Measurements from ENCODE around the gene ARSG. TPM values are rescaled to one million over a fixed set of nuclear protein-coding genes. Genes with fewer than 3 reads are reported as not detected.
A peak's percentile ranks its signal among the peaks of the same experiment; 100 is the strongest.

The ARSG gene
- total RNA-seq, 2 donors from 2014 or later, result 3.1 to 3.6 TPM

DNA sequence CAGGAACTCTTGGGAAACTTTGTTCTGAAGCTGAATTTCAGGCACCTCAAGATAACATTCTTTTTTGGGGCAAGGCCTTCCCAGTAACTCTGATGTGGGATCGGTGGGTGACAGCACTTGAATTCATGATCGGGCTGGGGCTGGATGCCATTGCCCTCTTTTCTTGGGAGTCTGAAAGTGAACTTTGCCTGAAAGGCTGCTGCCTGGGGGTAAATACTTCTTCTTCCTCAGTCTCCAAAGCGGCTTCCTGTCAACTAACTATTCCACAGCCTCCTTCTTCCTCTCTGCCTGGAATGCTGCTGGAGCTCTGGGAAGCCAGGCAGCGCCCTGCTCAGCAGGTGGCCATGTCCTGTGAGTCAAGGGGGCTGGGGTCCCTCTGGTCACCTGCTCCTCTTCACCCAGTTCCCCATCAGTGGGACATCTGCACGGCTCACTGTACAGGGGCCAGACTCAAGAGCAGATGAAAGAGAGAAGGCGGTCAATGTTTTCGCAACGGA is 86.5 kb downstream of the ARSG start:
- Histone ChIP-seq H3K36me3 (no peaks in the 10 kb centered on the region), H3K9me3 (no peaks in the 10 kb centered on the region), H3K27ac (peak overlapping the region; percentile 92 to 97), H3K4me3 (peak overlapping the region in 1 of 2 donors; percentile 21), H3K27me3 (no peaks in the 10 kb centered on the region), H3K4me1 (peaks cover 4 to 33% of the 10 kb centered on the region in 2 donors)
- TF ChIP-seq, protein P1, sequence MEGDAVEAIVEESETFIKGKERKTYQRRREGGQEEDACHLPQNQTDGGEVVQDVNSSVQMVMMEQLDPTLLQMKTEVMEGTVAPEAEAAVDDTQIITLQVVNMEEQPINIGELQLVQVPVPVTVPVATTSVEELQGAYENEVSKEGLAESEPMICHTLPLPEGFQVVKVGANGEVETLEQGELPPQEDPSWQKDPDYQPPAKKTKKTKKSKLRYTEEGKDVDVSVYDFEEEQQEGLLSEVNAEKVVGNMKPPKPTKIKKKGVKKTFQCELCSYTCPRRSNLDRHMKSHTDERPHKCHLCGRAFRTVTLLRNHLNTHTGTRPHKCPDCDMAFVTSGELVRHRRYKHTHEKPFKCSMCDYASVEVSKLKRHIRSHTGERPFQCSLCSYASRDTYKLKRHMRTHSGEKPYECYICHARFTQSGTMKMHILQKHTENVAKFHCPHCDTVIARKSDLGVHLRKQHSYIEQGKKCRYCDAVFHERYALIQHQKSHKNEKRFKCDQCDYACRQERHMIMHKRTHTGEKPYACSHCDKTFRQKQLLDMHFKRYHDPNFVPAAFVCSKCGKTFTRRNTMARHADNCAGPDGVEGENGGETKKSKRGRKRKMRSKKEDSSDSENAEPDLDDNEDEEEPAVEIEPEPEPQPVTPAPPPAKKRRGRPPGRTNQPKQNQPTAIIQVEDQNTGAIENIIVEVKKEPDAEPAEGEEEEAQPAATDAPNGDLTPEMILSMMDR (IDR thresholded peaks at IDR 0.05), result no peak
- DNase-seq (ENCODE audit: low spot score), result no peak

DNA sequence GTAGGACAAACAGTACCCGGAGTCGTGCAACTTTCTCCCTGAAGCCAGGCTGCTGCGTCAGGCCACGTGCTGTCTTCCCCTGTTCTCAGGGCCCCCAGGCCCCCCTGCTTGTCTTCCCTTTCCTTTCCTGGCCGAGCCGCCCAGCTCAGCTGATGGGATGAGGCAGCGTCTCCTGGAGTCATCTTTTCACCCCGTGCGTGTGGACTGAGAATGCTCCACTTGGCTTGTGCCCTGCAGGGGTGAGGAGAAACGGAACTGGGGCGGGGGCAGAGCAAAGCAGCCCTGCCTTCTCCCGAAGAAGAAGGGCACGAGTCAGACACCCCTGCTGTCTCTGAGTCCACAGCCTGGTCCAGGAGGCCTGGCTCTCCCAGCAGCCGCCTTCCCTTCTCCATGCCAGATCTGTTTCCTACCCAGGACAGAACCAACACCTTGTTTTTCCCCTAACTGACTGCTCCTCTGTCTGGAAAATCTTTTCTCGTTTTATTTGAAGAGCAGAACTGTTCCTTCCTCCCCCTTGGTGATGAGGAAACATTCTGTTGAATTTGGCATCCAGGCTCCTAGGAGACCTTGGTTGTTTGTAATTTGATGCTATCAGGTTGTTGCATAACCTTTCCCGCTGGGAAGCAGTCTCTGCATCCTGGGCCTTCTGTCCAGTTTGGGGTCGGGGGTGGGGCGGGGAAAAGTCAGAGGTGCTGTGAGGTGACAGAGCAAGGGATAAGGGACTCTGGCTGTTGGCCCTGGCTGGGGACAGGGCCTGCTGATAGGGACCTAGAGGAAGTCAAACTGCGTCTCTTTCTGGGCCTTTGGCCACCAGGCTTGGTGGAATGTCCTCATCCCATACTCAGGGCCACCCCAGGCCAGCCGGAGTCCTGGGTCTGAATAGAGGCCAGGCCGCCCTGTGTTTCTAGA is 87.2 kb downstream of the ARSG start:
- Histone ChIP-seq H3K27ac (peak overlapping the region; percentile 92 to 97), H3K9me3 (no peaks in the 10 kb centered on the region), H3K27me3 (no peaks in the 10 kb centered on the region), H3K4me3 (peak overlapping the region in 1 of 2 donors; percentile 21), H3K4me1 (peaks cover 4 to 38% of the 10 kb centered on the region in 2 donors), H3K36me3 (no peaks in the 10 kb centered on the region)
- peak; percentile 99 for DNase-seq (ENCODE audit: low spot score)
- TF ChIP-seq, protein P1 (IDR thresholded peaks at IDR 0.05), result no peak

DNA sequence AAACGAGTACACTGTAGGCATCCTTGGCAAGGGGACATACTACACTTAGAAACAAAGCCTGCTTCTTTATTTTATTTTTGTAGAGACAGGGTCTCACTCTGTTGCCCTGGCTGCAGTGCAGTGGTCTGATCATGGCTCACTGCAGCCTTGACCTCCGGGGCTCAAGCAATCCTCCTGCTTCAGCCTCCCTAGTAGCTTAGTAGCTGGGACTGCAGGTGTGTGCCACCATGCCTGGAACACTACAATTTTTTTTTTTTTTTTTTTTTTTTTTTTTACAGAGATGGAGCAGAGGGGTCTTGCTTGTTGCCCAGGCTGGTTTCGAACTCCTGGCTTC is 87.8 kb downstream of the ARSG start:
- no peaks in the 10 kb centered on the region for H3K9me3 ChIP-seq
- H3K4me1 ChIP-seq, result peaks cover 4 to 44% of the 10 kb centered on the region in 2 donors
- TF ChIP-seq, protein P1 (IDR thresholded peaks at IDR 0.05), result no peak
- DNase-seq (ENCODE audit: low spot score), result no peak
- no peak overlapping the region for H3K4me3 ChIP-seq
- no peaks in the 10 kb centered on the region for H3K36me3 ChIP-seq
- H3K27ac ChIP-seq, result peak overlapping the region; percentile 92 to 97
- no peaks in the 10 kb centered on the region for H3K27me3 ChIP-seq

DNA sequence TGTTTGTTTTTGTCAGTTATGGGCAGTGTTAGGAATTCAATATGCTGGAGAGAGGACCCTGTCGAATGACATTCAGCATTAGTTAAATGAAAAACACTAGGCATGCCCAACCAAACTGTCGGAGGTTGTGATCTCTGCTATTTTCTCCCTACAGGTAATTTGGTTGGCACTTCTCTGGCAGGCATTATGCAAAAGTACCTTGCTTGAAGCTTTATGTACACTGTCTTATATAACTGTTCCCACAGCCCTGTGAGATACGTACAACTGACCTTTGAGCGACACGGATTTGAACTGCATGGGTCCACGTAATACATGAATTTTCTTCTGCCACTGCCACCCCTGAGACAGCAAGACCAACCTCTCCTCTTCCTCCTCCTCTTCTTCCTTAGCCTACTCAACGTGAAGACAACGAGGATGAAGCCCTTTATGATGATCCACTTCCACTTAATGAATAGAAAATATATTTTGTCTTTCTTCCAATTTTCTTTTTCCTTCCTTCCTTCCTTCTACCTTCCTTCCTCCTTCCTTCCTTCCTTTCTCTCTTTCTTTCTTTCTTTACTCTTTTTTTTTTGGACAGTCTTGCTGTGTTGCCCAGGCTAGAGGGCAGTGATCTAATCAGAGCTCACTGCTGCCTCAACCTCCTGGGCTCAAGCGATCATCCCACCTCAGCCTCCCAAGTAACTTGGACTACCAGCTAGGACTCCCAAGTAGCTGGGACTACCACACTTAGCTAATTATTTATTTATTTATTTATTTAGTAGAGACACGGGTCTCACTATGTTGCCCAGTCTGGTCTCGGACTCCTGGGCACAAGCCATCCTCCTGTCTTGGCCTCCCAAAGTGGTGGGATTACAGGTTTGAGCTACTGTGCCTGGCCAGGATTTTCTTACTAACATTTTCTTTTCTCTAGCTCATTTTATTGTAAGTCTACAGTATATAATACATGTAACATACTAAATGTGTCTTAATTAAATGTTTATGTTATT is 88.7 kb downstream of the ARSG start:
- Histone ChIP-seq H3K4me1 (peaks cover 4 to 48% of the 10 kb centered on the region in 2 donors), H3K9me3 (no peaks in the 10 kb centered on the region), H3K27me3 (no peaks in the 10 kb centered on the region), H3K36me3 (no peaks in the 10 kb centered on the region), H3K27ac (peak overlapping the region; percentile 92 to 97), H3K4me3 (no peak overlapping the region)
- DNase-seq (ENCODE audit: low spot score), result no peak
- TF ChIP-seq, protein P1 (IDR thresholded peaks at IDR 0.05), result no peak

DNA sequence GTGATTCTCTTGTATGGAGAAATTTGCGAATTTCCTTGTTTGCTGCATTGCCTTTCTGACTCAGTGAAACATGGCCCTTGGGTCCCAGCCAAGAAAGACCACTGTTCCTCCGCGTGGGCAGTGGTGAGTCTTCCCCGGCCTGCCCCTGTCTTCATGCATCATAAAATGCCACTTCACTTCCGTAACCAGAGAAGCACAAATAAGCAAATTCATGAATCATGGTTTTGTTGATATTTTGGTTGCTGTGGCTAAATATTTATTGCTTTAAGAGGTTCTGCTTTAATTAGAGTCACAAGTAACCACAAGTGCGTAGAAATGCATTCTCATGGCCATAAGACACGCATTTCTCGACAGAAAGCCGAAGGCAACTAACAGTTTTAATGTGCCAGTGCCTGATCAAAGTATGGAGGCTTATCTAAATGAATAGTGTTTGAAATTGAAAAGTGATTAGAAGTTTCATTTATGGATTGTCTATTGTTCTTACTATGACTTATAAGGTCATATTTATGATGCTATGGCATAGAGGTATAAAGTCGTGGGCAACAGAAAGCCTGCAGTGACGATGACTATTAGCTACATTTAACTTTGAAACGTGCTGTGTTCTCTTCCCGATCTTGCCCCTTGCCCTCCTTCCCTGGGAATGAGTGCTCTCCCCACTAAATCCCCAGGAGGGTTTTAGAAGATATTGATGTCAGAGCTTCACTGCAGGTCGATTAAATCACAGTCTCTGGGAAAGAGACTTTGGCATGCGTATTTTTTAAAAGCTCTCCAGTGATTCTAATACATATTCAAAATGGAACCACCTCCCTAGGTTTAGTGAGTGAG is 90.0 kb downstream of the ARSG start:
- H3K9me3 ChIP-seq, result no peaks in the 10 kb centered on the region
- no peaks in the 10 kb centered on the region for H3K36me3 ChIP-seq
- TF ChIP-seq, protein P1 (IDR thresholded peaks at IDR 0.05), result no peak
- H3K4me1 ChIP-seq, result peaks cover 4 to 56% of the 10 kb centered on the region in 2 donors
- H3K27ac ChIP-seq, result no peak overlapping the region
- H3K4me3 ChIP-seq, result no peak overlapping the region
- H3K27me3 ChIP-seq, result no peaks in the 10 kb centered on the region
- DNase-seq (ENCODE audit: low spot score), result no peak
